SIG-M5 (cell line): Measurements from ENCODE around the gene TET2.

Experiments
- DNase-seq: peaks from one replicate; lab custom pipeline; 2025; lab: John Stamatoyannopoulos, UW

The TET2 gene

DNA sequence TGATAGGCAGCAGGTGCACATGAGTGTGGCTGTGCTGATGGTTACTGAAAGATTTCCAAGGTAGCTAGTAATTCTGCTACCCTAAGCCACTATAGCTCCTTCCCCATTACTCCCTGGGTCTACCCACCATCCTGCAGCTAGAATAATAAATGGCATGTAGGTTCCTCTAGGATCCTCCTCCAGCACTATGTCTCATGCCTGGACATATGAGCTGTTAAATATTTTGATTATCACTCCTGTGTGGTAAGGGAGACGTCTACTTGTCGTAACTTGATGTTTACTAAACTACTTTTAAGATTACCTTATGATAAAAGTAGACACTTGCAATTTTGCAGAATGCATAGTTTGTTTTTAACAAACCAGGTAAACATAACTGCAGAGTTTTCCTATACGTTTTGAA, 35.5 kb downstream of the TET2 start:
- DNase-seq: no peak

DNA sequence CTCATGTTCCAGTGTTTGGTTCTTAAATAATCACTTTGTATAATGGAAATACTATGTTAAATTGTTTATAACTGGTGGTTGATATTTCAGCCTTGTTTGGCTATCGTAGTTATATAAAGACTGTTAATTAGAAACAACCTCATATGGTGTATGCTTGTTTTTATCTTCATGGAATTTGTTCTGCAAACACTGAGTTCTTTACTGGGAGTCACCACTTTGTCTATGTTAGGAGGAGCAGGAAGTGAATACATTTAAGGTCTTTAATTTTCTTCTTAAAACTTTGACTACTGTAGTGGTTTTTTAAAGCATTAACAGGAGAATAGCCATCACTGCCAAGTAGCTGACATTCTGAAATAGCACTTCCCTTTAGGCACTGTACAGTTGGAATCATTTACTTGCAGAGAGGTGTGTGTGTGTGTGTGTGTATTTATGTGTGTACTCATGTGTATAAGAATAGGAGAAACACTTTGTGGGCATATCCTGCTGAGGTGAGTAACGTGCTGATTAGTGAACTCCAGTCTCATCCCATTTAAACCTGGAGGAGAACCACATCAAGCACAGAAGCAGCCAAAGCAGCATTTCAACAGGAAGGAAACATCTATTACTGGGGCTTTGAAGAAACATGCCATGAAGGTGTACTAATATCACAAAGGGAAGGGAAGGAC, 37.8 kb downstream of the TET2 start:
- DNase-seq: no peak

DNA sequence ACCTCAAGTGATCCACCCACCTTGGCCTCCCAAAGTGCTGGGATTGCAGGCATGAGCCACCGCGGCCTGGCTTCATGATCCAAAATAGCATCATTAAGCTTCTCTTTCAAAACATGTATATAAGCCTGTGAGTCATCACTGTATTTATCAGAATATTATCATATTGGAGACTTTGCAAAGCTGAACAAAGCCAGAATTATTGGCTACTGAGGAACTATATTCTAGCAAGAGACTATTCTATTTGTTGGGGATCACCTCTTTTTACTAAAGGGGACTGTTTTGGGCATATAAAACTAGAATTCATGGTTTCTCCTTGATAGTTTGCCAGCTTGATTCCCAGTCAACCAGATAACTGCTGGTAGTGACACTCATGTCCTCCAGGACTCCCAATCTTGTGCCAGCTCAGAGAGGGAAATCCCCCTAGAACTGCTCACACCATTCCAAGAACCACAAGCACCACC, 40.1 kb downstream of the TET2 start:
- no peak for DNase-seq

DNA sequence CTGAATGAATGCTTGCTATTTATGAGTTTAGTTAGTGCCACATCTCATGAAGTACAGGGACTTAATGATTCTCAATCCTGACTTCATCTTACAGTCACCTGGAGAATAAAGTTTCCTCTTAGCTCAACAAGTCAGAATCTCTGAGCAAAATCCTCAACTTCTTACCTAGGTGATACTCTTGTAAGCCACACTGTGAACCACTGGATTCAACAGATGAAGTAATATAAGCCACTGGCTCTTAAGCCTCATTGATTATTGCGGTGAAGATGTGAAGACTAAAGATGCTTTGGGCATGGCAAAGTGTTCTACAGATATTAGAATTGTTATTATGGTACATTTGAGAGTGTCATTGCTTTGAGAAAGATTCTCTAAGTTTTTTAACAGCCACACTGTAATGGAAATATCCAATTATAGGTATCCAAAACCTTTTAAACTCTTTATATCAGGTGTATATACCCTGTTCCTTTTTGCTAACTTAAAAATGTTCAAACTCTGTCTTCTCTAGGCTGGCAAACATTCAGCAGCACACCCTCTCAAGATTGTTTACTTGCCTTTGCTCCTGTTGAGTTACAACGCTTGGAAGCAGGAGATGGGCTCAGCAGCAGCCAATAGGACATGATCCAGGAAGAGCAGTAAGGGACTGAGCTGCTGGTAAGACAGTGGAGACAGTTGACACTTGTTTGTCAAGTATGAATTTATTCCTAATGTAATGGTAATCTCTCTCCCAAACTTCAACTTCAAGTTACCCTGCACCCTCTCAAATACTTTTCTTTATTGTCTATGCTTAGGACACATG, 43.4 kb downstream of the TET2 start:
- DNase-seq: no peak

DNA sequence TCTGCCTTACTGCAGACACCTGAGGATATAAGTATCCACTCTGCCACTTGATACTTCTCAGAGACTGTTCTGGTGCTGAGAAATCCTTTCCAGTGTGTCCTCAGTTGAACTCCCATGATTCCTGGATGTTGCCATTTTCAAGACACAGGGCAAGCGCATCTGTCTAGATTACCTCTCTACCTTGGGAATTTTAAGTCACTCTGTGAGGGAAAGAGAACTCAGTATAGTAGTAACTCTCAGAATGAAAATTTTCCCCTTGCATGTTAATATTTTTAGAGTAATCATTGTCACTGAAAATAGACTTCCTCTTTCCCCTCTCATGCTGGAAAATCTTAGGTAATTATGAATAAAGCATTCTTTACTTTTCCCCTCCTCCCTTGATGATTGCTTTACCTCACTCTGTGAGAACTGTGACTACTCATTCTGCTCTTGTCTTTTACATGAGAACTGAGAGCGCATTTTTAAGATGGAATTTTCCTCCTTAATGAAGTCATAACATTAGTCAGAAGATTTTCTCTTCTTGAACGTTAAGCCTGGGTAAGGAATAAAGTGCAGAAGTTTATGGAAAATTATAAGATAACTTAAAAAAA, 45.0 kb downstream of the TET2 start:
- DNase-seq: no peak

DNA sequence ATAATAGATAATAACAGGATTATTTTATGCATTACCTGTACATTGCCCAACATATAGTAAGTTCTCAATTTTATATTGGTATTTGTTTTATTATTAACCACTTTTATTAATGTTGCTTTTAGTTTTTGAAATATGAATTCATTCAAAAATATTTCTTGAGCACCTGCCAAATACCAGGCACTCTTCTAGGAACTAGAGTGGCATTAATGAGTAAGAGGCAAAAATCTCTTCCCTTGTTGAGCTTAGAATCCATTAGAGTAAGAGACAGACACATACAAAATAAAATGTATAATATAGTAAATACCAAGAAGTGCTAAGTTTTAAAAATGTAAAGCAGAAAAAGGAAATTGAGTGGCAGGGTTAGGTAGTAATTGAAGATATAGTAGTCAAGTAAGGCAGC, 45.8 kb downstream of the TET2 start:
- no peak for DNase-seq

DNA sequence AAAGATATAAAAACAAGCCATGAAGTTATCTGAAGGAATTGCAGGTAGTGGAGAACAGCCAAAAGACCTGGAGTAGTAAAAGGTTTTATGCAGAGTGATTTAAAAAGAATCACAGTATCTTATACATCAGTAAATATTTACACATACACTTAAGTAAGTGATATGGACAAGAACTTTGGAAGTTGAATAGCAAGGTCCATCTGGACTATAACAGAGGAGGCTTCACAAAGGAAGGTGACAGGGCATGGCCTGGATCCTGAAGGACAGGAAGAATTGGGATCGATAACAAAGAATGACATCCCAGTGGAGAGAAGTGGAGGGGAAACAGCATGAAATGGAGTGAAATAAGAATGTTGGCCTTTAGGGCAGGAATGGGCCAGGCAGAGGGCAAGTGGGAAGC, 46.2 kb downstream of the TET2 start:
- DNase-seq: no peak

DNA sequence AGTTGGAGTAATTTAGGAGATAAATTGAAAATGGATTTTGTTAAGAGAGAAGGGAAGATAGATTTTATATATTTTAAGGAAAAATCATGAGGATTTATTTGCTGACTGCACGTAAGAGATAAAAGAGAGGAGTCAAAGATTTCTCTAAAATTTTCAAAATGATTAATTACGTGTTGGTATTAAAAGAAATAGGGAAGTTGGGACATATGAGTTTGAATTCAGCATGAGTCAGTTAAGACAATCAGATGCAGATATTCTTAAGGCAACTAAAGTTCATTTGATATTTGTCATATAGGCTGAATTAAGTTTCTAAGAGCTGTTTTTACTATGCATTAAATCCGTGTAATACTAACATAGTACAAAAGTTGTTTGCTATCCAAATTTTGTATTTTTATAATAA, 46.9 kb downstream of the TET2 start:
- no peak for DNase-seq

DNA sequence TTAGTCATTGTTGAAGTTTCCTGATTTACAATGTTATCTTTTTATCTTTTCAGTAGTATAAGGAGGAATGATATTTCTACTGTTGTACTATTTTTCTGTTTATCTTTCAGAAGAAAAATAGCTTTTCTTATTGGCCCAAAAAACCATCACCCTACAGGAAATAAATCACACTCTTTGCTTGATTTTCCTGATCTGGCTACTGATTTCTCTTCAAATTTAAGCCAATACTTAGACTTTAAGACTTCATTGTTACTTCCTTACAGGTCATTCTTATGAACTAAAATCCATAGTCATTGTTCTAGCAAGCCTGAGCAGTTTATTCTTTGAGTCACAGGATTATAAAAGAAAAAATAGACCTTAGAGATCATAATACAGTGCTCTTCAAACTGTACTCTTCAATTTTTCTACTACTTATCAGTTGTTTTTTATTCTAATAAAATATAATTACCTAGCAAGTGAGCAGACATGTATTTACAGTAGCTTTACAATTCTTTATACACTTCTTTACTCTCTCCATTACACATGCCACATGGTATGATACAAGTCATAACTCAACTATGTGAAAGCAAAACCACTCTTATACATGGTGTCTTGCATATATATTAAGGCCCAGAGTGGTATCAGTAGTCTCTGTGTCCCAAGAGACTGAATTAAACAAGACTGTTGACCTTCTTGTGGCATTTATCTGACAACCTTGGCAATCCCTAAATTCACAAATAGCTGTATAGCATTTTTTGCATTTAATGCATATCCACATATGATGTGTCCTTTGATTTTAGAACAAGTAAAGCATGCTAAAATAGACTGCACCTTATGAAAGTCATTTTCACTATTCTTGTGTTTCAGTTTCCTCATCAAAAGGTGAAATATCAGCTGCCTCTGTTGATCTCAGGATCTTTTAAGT, 47.9 kb downstream of the TET2 start:
- no peak for DNase-seq

DNA sequence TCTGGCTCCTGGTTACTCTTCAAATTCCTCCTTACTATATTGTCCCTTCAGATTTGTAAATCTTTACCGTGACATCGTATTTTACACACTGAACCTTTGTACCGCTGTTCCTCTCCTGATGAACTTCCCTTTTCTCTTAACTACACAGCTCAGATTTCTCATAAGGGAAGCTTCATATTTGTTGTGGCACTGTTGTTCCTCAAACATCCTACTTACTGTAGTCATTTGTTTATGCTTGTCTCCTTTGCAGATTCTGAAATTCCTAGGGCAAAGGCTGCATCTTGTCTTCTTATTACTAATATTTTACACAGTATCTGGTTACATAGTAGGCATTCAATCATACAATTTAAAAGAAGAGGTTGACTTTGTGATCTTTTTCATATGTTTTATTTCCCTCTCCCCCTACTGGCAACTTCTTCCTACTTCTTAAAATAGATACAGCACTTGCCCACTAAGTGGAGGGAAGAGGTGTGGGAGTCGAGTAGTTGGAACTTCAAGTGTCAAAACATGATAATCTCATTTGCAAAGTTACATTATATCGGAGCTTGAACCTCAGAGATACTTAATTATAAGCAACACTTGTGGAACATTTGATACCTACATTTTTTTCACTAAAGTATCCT, 50.0 kb downstream of the TET2 start:
- peak; percentile 38 for DNase-seq

DNA sequence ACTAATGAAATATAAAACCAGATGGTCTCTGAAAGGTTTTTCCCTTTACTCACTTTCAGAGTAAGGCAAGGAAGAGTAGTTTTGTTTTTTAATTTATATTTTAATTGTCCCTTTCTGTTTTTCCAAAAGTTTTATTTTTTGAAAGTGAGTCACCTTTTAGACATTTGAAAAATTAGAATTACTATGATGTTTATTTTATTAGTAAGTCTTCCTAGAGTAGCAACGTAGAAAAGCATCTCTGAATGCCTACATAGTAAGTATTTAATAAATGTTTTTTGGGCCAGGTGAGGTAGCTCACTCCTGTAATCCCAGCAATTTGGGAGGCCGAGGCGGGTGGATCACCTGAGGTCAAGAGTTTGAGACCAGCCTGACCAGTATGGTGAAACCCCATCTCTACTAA, 51.1 kb downstream of the TET2 start:
- DNase-seq: no peak

DNA sequence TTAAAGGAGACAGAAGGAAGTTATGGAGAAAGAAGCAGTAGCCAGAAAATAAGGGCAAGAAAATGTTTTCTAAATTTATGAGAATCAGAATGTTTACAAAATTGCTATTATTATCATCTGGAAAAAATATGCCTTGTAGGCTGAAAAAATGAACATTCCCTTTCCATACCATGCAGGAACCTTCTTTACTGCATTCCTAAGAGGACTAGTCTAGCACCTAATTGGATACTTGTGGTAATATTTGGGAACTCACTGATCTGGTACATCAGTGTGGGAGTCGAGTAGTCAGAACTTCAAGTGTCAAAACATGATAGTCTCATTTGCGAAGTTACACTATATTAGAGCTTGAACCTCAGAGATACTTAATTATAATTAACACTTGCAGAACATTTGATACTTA, 51.9 kb downstream of the TET2 start:
- DNase-seq: no peak

DNA sequence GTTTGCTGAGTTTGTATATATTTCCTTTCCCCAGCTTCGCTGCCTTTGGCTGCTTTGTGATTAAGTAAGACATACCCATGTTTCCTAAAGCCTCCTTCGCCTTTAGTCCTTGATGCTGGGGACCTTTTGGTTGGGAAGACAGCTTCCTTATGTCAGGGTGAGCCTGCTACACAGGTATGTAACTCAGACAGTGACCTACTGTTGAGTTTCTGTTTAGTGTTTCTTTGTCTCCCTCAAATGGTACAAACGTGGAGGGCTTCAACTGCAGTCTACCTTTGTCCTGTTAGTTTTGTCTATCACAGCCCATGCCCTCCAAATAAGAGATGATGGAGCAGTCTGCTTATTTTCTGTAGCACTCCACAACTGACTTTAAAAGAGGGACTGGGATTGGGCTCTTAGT, 59.5 kb downstream of the TET2 start:
- no peak for DNase-seq

DNA sequence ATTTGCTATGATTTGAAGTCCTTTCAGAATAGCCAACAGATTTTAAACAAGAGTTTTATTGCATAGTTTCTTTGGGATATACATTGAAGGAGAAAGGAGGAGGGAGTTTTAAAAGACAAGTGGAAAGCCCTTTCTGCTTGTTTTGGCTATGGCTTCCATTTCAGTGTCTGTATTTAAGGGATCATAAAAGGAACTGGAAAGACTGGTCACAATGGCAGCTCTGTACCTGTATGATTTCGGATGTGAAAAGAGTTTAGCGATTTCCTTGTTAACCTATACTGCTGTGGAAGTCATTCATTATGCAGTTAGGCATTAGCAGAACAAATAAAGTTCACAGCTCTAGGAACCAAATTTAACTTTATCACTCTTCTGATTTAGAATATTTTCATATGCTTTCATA, 60.7 kb downstream of the TET2 start:
- no peak for DNase-seq

DNA sequence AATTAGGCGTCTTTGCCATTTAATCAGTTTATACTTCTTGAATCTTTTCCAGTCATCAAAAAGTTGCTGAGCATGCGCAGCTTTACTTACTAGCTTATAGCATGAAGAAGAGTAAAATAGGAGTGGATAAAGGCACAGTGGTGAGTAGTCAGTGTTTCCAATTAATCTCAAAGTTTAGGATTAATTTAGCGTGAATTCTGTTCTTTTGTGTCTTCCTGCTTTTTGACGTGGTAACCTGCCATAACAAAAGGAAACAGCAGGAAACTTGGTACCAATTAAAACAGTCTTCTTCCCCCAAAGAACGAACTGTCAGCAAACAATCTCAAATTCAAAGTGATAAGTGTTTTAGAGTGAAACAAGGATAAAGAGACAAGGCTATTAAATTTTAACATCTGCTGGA, 61.9 kb downstream of the TET2 start:
- DNase-seq: no peak

DNA sequence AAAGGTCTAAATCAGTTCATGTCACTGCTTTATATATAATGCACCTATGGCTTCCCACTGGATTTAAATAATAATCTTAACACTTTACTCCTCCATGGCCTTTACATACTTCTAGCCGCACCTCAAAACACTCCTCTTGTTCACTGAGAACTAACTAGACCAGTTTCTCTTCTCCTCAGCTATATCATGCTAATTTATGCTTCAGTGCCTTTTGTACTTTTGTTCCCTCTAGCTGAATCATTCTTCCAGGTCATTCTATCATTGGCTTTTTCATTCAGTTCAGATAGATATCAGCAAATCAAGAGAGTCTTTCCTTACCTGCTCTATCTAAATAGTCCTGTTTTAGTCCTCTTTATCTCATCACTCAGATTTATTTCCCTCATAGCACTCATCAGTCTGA, 64.2 kb downstream of the TET2 start:
- DNase-seq: no peak

DNA sequence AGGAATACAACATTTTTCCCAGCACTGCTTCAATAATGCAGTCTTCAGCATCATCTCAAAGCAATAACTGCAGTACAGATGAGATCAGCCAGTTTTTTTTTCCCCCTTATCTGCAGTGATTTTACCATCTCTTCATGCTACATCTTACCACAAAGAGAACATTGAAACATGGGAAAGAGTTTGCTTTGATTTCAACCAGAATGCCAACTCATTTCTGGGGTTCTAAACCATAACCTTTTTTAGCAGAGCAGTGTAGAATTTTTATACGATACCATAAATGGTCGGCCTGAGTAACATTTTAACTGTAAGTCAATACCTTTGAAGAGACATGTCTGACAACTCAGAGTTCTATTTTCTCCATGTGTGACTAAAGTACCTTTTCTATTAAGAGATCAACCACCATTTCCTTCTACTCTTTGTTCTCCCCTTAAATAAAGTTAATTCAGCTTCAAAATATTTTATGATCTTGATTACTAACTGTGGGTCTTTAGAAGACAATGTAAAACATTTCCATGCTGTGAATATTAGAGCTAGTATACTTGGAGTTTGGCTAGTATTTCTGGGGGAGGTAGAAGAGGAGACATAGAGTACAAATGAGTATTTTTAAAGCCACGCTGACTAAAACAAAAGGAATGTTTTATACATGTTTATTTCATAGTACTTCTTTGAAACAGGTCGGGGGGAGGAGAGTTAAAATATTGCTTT, 69.1 kb downstream of the TET2 start:
- DNase-seq: no peak

DNA sequence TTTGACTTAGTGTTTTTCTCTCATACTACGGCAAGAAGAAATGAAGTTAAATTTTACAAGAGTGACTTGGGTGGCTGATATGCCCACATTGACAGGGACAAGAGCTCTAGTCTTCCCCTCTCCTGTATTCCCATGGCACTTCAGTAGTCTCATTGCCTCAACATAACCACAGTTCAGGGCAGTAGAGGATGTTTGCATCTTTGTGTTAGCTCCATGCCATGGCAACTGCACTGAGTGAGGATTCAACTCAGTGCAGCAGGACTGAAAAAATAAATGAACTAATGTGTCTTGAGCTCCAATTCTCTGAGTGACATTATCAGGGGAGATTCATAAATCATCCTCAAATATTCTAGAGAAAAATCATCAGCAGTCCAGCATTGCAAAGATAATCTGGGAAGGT, 78.8 kb downstream of the TET2 start:
- DNase-seq: no peak

DNA sequence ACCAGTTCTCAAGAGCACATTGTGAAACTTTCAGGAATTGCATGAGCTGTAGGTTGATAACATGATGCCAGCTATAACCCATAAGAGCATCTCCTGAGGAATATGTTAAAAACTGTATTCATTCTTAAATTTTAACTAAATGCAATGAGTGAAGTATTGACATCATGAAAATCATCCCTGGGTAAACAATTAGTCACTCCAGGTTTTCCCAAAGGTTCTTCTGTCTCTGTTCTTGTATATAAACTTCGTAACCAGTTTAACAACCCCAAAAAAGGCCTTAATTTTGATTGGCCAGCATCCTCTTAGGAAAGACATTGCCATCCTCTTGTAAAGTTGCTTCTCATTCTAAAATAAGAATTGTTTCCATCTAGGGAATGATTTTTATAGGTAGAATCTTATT, 80.4 kb downstream of the TET2 start:
- DNase-seq: no peak

DNA sequence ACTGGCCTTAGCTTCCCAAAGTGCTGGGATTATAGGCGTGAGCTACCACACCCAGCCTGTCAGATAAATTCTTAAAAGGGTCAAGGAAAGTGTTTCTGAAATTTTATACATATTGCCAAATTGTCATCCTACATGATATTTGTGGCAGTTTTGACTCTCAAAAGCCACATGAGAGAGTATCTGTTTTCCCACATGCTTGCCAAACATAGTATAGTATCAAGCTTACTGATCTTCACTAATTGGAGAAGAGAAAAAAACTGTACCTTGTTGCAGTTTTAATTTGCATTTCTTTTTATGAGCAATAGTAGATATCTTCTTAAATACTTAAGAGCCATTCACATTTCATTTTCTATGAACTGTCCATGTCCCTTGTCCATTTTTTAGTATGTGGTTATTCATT, 83.6 kb downstream of the TET2 start:
- no peak for DNase-seq

DNA sequence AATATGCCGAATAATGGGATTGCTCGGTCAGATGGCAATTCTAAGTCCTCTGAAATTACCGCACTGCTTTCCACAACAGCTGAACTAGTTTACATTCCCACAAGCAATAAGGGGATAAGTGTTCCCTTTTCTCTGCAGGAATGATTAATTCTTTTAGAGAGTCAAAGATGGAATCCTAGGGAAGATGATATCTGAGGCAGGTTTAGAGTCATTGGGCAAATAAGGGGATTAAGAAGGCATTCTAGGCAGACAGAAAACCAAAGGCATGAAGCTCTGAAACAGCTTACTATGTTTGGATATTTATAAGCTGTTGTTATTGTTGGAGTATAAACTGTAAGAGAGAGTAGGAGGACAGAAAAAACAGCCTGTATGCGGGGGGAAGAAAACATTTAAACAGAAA, 85.7 kb downstream of the TET2 start:
- DNase-seq: no peak
